ENCODE results near the gene LPAR5. TPM values are rescaled to one million over a fixed set of nuclear protein-coding genes. Genes with fewer than 3 reads are reported as not detected.
A peak's percentile ranks its signal among the peaks of the same experiment; 100 is the strongest.

The LPAR5 gene
- total and polyA plus RNA-seq, 2 donors (not counting 1 experiment from before 2014, with no cell fraction given) = 0.02 TPM; not detected in 1

GRCh38 chr12:6626654-6627283 lies 9.0 kb downstream of the LPAR5 start:
- TF ChIP-seq CTCF (conservative IDR thresholded peaks at IDR 0.05 in 1 of 2, IDR thresholded peaks at IDR 0.05 in 1 of 2; ENCODE audit: low read depth in 1 of 2, low read length in 2 of 2) (no peak), EZH2 (IDR thresholded peaks at IDR 0.05; ENCODE audit: low read length, missing control alignments) (no peak)
- no peak overlapping the region for H3K4me2 ChIP-seq (ENCODE audit: extremely low read depth, insufficient read depth, low read length)
- H4K20me1 ChIP-seq (ENCODE audit: control insufficient read depth, extremely low read depth, insufficient read depth, low read length) = no peaks in the 10 kb centered on the region
- H3K9me3 ChIP-seq (ENCODE audit: control insufficient read depth, insufficient read depth, low read depth, low read length) = no peaks in the 10 kb centered on the region
- peak overlapping the region; percentile 26 for H2AFZ ChIP-seq (ENCODE audit: low read length)
- no peak overlapping the region for H3K4me3 ChIP-seq (replicated peaks in 1 of 4; ENCODE audit: control extremely low read depth in 1 of 4, insufficient read depth in 1 of 4, low read depth in 3 of 4, low read length in 4 of 4)
- no peak for DNase-seq (ENCODE audit: low read depth in 2 of 2)
- no peaks in the 10 kb centered on the region for H3K4me1 ChIP-seq (ENCODE audit: control insufficient read depth, extremely low read depth, insufficient read depth, low read length)
- no peak overlapping the region for H3K9ac ChIP-seq (ENCODE audit: insufficient read depth, low read length)
- H3K79me2 ChIP-seq (ENCODE audit: control insufficient read depth, insufficient read depth, low read length) = no peaks in the 10 kb centered on the region
- no peaks in the 10 kb centered on the region for H3K36me3 ChIP-seq (ENCODE audit: control insufficient read depth, insufficient read depth, low read length)
- H3K27me3 ChIP-seq (ENCODE audit: control insufficient read depth, insufficient read depth, low read length) = no peaks in the 10 kb centered on the region
- no peak overlapping the region for H3K27ac ChIP-seq (ENCODE audit: insufficient read depth, low read length)

GRCh38 chr12:6620885-6621274 lies 14.9 kb downstream of the LPAR5 start:
- H3K27me3 ChIP-seq (ENCODE audit: control insufficient read depth, insufficient read depth, low read length) = no peaks in the 10 kb centered on the region
- H3K27ac ChIP-seq (ENCODE audit: insufficient read depth, low read length) = no peak overlapping the region
- no peaks in the 10 kb centered on the region for H3K79me2 ChIP-seq (ENCODE audit: control insufficient read depth, insufficient read depth, low read length)
- H3K4me3 ChIP-seq (replicated peaks in 1 of 4; ENCODE audit: control extremely low read depth in 1 of 4, insufficient read depth in 1 of 4, low read depth in 3 of 4, low read length in 4 of 4) = no peak overlapping the region
- TF ChIP-seq CTCF (conservative IDR thresholded peaks at IDR 0.05 in 1 of 2, IDR thresholded peaks at IDR 0.05 in 1 of 2; ENCODE audit: low read depth in 1 of 2, low read length in 2 of 2) (no peak), EZH2 (IDR thresholded peaks at IDR 0.05; ENCODE audit: low read length, missing control alignments) (no peak)
- H4K20me1 ChIP-seq (ENCODE audit: control insufficient read depth, extremely low read depth, insufficient read depth, low read length) = no peaks in the 10 kb centered on the region
- no peaks in the 10 kb centered on the region for H3K4me1 ChIP-seq (ENCODE audit: control insufficient read depth, extremely low read depth, insufficient read depth, low read length)
- DNase-seq (ENCODE audit: low read depth in 2 of 2) = no peak
- H3K9me3 ChIP-seq (ENCODE audit: control insufficient read depth, insufficient read depth, low read depth, low read length) = no peaks in the 10 kb centered on the region
- H3K9ac ChIP-seq (ENCODE audit: insufficient read depth, low read length) = no peak overlapping the region
- no peaks in the 10 kb centered on the region for H3K36me3 ChIP-seq (ENCODE audit: control insufficient read depth, insufficient read depth, low read length)
- no peak overlapping the region for H3K4me2 ChIP-seq (ENCODE audit: extremely low read depth, insufficient read depth, low read length)
- H2AFZ ChIP-seq (ENCODE audit: low read length) = no peak overlapping the region

GRCh38 chr12:6620137-6620884 lies 15.4 kb downstream of the LPAR5 start:
- no peak overlapping the region for H3K4me3 ChIP-seq (replicated peaks in 1 of 4; ENCODE audit: control extremely low read depth in 1 of 4, insufficient read depth in 1 of 4, low read depth in 3 of 4, low read length in 4 of 4)
- no peaks in the 10 kb centered on the region for H3K4me1 ChIP-seq (ENCODE audit: control insufficient read depth, extremely low read depth, insufficient read depth, low read length)
- no peak overlapping the region for H3K4me2 ChIP-seq (ENCODE audit: extremely low read depth, insufficient read depth, low read length)

More at GRCh38 chr12:6620137-6620884, 15.4 kb downstream of the LPAR5 start:
- no peak overlapping the region for H3K9ac ChIP-seq (ENCODE audit: insufficient read depth, low read length)
- no peaks in the 10 kb centered on the region for H3K36me3 ChIP-seq (ENCODE audit: control insufficient read depth, insufficient read depth, low read length)
- no peaks in the 10 kb centered on the region for H3K9me3 ChIP-seq (ENCODE audit: control insufficient read depth, insufficient read depth, low read depth, low read length)
- H3K79me2 ChIP-seq (ENCODE audit: control insufficient read depth, insufficient read depth, low read length) = no peaks in the 10 kb centered on the region
- DNase-seq (ENCODE audit: low read depth in 2 of 2) = peak in 1 of 2 donors; percentile 63
- H2AFZ ChIP-seq (ENCODE audit: low read length) = no peak overlapping the region
- H3K27ac ChIP-seq (ENCODE audit: insufficient read depth, low read length) = no peak overlapping the region
- no peaks in the 10 kb centered on the region for H4K20me1 ChIP-seq (ENCODE audit: control insufficient read depth, extremely low read depth, insufficient read depth, low read length)
- TF ChIP-seq EZH2 (IDR thresholded peaks at IDR 0.05; ENCODE audit: low read length, missing control alignments) = no peak
- peak; percentile 9 to 28 for TF ChIP-seq CTCF (conservative IDR thresholded peaks at IDR 0.05 in 1 of 2, IDR thresholded peaks at IDR 0.05 in 1 of 2; ENCODE audit: low read depth in 1 of 2, low read length in 2 of 2)
- H3K27me3 ChIP-seq (ENCODE audit: control insufficient read depth, insufficient read depth, low read length) = no peaks in the 10 kb centered on the region
